ENCODE data around the gene CRIP2. TPM values are rescaled to one million over a fixed set of nuclear protein-coding genes. Genes with fewer than 3 reads are reported as not detected.

The CRIP2 gene
- total RNA-seq = 35.2 and 70.4 TPM in 2 replicates

GRCh38 chr14:105474483-105475268 is at the start of gene CRIP2:
CRIP2 (plus strand) TSS chr14:105474821; CDS start chr14:105474863, 42 bp downstream.

GRCh38 chr14:105486163-105486973 is 11.7 kb downstream of the CRIP2 start, which contains the start of gene CRIP1:
CRIP1 (plus strand) TSS chr14:105486886; CDS start chr14:105487260, 374 bp downstream.

GRCh38 chr14:105490572-105491365 is 16.1 kb downstream of the CRIP2 start, which contains the start of gene TEDC1:
TEDC1 (plus strand) TSS chr14:105491246; CDS start chr14:105491376, 130 bp downstream.

GRCh38 chr14:105525861-105526775 is 51.5 kb downstream of the CRIP2 start, which contains the start of gene TMEM121:
TMEM121 (plus strand) TSS chr14:105526583; CDS start chr14:105528835, 2,252 bp downstream.

Other genes with a start within 250 kb of the CRIP2 start
- 40.6 and 60.4 TPM in 2 replicates for gene BTBD6, start 226.3 kb upstream of the CRIP2 start, total RNA-seq
- 26.5 and 35.9 TPM in 2 replicates for gene BRF1, start 173.8 kb upstream of the CRIP2 start, total RNA-seq
- gene PACS2, start 160.1 kb upstream of the CRIP2 start, total RNA-seq = 27.8 and 40.6 TPM in 2 replicates
- 0.19 and 0.28 TPM in 2 replicates for gene TEX22, start 76.3 kb upstream of the CRIP2 start, total RNA-seq
- 26.3 and 32.4 TPM in 2 replicates for gene MTA1, start 55.0 kb upstream of the CRIP2 start, total RNA-seq
- gene CRIP1, start 12.1 kb downstream of the CRIP2 start, total RNA-seq = 0.28 and 5.4 TPM in 2 replicates
- 3.9 and 15.1 TPM in 2 replicates for gene TEDC1, start 16.4 kb downstream of the CRIP2 start, total RNA-seq
- 5.0 and 12.7 TPM in 2 replicates for gene TMEM121, start 51.8 kb downstream of the CRIP2 start, total RNA-seq

Data from regular cardiac myocyte (primary cell).